H9 (cell line): ENCODE data around the gene ZNF775. TPM values are rescaled to one million over a fixed set of nuclear protein-coding genes. Genes with fewer than 3 reads are reported as not detected.

Experiments
- DNase-seq: peaks from one replicate; pipeline ENCODE4 v3.0.0-alpha.2; 2017
- H2AFZ ChIP-seq: one replicate; pipeline ENCODE4 v1.6.1; 2013; ENCODE audit warnings: mild to moderate bottlenecking, low read length, control low read depth, moderate library complexity
- H2AK5ac ChIP-seq: 2 replicates; pipeline ENCODE4 v1.6.1; 2013; ENCODE audit warnings: low read length, control low read depth, mixed read lengths; ENCODE audit not compliant: insufficient read length
- H2BK120ac ChIP-seq: one replicate; pipeline ENCODE4 v1.6.1; 2013; ENCODE audit warnings: low read depth, mild to moderate bottlenecking, low read length, control low read depth, inconsistent platforms; ENCODE audit not compliant: poor library complexity, severe bottlenecking
- H2BK12ac ChIP-seq: 2 replicates; pipeline ENCODE4 v1.6.1; 2013; ENCODE audit warnings: low read length, control low read depth, mixed read lengths, low read depth; ENCODE audit not compliant: insufficient read length
- H2BK15ac ChIP-seq: 2 replicates; pipeline ENCODE4 v1.6.1; 2013; ENCODE audit warnings: low read depth, low read length, control low read depth
- H2BK20ac ChIP-seq: one replicate; pipeline ENCODE4 v1.6.1; 2013; ENCODE audit warnings: low read depth, mild to moderate bottlenecking, low read length, control low read depth, inconsistent platforms; ENCODE audit not compliant: poor library complexity, severe bottlenecking
- H2BK5ac ChIP-seq: 2 replicates; pipeline ENCODE4 v1.6.1; 2013; ENCODE audit warnings: low read length, control low read depth, mixed read lengths; ENCODE audit not compliant: insufficient read length
- H3K14ac ChIP-seq: 2 replicates; pipeline ENCODE4 v1.6.1; 2013; ENCODE audit warnings: low read length, control low read depth; ENCODE audit not compliant: insufficient read depth
- H3K18ac ChIP-seq: 2 replicates; pipeline ENCODE4 v1.6.1; 2013; ENCODE audit warnings: low read depth, mild to moderate bottlenecking, mixed read lengths, low read length, control low read depth; ENCODE audit not compliant: insufficient read length
- H3K23ac ChIP-seq: 2 replicates; pipeline ENCODE4 v1.6.1; 2013; ENCODE audit warnings: low read length, control low read depth, mixed read lengths, low read depth; ENCODE audit not compliant: insufficient read length
- H3K23me2 ChIP-seq: 2 replicates; pipeline ENCODE4 v1.6.1; 2013; ENCODE audit warnings: low read depth, mild to moderate bottlenecking, mixed read lengths, low read length, control low read depth; ENCODE audit not compliant: insufficient read length, poor library complexity, severe bottlenecking
- H3K27ac ChIP-seq: 2 replicates; pipeline ENCODE4 v1.5.1; 2013; ENCODE audit warnings: low read length, control low read depth, mixed read lengths, low read depth; ENCODE audit not compliant: insufficient read length
- H3K27me3 ChIP-seq: 2 replicates; pipeline ENCODE4 v1.6.1; 2013; ENCODE audit warnings: low read length, control low read depth, inconsistent platforms; ENCODE audit not compliant: insufficient read depth
- H3K4ac ChIP-seq: 2 replicates; pipeline ENCODE4 v1.6.1; 2013; ENCODE audit warnings: low read depth, mild to moderate bottlenecking, control low read depth, inconsistent platforms, low read length, moderate library complexity
- H3K4me1 ChIP-seq: 2 replicates; pipeline ENCODE4 v1.6.1; 2013; ENCODE audit warnings: low read length, control low read depth, inconsistent platforms; ENCODE audit not compliant: insufficient read depth
- H3K4me2 ChIP-seq: 2 replicates; pipeline ENCODE4 v1.6.1; 2013; ENCODE audit warnings: low read length, control low read depth, mixed read lengths; ENCODE audit not compliant: insufficient read length, insufficient read depth
- H3K56ac ChIP-seq: 2 replicates; pipeline ENCODE4 v1.6.1; 2013; ENCODE audit warnings: low read depth, mild to moderate bottlenecking, mixed read lengths, low read length, control low read depth; ENCODE audit not compliant: insufficient read length
- H3K79me1 ChIP-seq: 2 replicates; pipeline ENCODE4 v1.6.1; 2013; ENCODE audit warnings: low read depth, mild to moderate bottlenecking, moderate library complexity, low read length, control low read depth, inconsistent platforms; ENCODE audit not compliant: insufficient read depth, poor library complexity, severe bottlenecking
- H3K79me2 ChIP-seq: 2 replicates; pipeline ENCODE4 v1.6.1; 2013; ENCODE audit warnings: low read length, control low read depth, inconsistent platforms; ENCODE audit not compliant: insufficient read depth
- H3K9ac ChIP-seq: 2 replicates; pipeline ENCODE4 v1.6.1; 2013; ENCODE audit warnings: low read length, control low read depth, mixed read lengths; ENCODE audit not compliant: insufficient read length; ENCODE audit errors: extremely low read depth
- H3K9me3 ChIP-seq: one replicate; pipeline ENCODE4 v1.6.1; 2013; ENCODE audit warnings: low read depth, low read length, inconsistent platforms; ENCODE audit not compliant: control insufficient read depth
- H3T11ph ChIP-seq: one replicate; pipeline ENCODE4 v1.6.1; 2013; ENCODE audit warnings: mild to moderate bottlenecking, low read length, control low read depth, inconsistent platforms
- H4K20me1 ChIP-seq: one replicate; pipeline ENCODE4 v1.6.1; 2013; ENCODE audit not compliant: control insufficient read depth, insufficient read length, insufficient read depth
- H4K5ac ChIP-seq: 2 replicates; pipeline ENCODE4 v1.6.1; 2013; ENCODE audit warnings: low read depth, mild to moderate bottlenecking, mixed read lengths, low read length, control low read depth; ENCODE audit not compliant: insufficient read length
- H4K8ac ChIP-seq: replicated peaks from 2 replicates; pipeline ENCODE4 v1.6.1; 2013; ENCODE audit warnings: low read length, control low read depth, mixed read lengths, low read depth; ENCODE audit not compliant: insufficient read length
- H4K91ac ChIP-seq: 2 replicates; pipeline ENCODE4 v1.6.1; 2013; ENCODE audit warnings: low read depth, mild to moderate bottlenecking, moderate library complexity, mixed read lengths, low read length, control low read depth; ENCODE audit not compliant: insufficient read length
- H3K27ac Mint-ChIP-seq, 3 experiments: 2 replicates in 2 of 3; 3 replicates in 1 of 3; pipeline ENCODE4 v1.8.0; 2020 to 2021; ENCODE audit warnings: mixed read lengths in 3 of 3, mild to moderate bottlenecking in 1 of 3, moderate library complexity in 1 of 3
- H3K27me3 Mint-ChIP-seq: 2 replicates; pipeline ENCODE4 v1.8.0; 2021; ENCODE audit warnings: low read depth, mild to moderate bottlenecking, moderate library complexity, mixed read lengths
- H3K36me3 Mint-ChIP-seq, 3 experiments: 2 replicates in 2 of 3; 3 replicates in 1 of 3; pipeline ENCODE4 v1.8.0; 2020 to 2021; ENCODE audit warnings: low read depth in 3 of 3, mixed read lengths in 3 of 3; ENCODE audit not compliant: insufficient read depth in 1 of 3
- H3K4me1 Mint-ChIP-seq, 2 experiments: 2 replicates each; pipeline ENCODE4 v1.8.0; 2020; ENCODE audit warnings: mixed read lengths in 2 of 2
- H3K4me3 Mint-ChIP-seq, 2 experiments: 2 replicates in 1 of 2; 3 replicates in 1 of 2; pipeline ENCODE4 v1.8.0; 2020 to 2021; ENCODE audit warnings: mild to moderate bottlenecking in 2 of 2, mixed read lengths in 2 of 2, moderate library complexity in 1 of 2
- H3K9me3 Mint-ChIP-seq, 2 experiments: 2 replicates in 1 of 2; 3 replicates in 1 of 2; pipeline ENCODE4 v1.8.0; 2020; ENCODE audit warnings: mild to moderate bottlenecking in 2 of 2, mixed read lengths in 2 of 2, moderate library complexity in 1 of 2
- WGBS: extraction: QIAGEN DNeasy Blood & Tissue Kit; methylation state at CpG from one replicate; pipeline ENCODE4 v1.1.7; 2013; ENCODE audit warnings: missing lambda C conversion rate, low lambda C conversion rate, mixed read lengths; ENCODE audit not compliant: insufficient read length; ENCODE audit errors: extremely low coverage; 5-methylcytosine and 5-hydroxymethylcytosine counted together
- total RNA-seq: library from RNA; stranded (reverse); gene quantifications from 2 replicates; pipeline ENCODE4 v1.2.1, GENCODE V29; 2021
- TF ChIP-seq, protein P1 (sequence below): fragments of 200-600 bp; sonication (generic); conservative IDR thresholded peaks from 3 replicates; pipeline ENCODE4 v1.8.0; 2021; ENCODE audit warnings: antibody characterized with exemption, mild to moderate bottlenecking

Gene ZNF775
- total RNA-seq, 1 experiment from 2014 or later = 10.5 TPM

DNA sequence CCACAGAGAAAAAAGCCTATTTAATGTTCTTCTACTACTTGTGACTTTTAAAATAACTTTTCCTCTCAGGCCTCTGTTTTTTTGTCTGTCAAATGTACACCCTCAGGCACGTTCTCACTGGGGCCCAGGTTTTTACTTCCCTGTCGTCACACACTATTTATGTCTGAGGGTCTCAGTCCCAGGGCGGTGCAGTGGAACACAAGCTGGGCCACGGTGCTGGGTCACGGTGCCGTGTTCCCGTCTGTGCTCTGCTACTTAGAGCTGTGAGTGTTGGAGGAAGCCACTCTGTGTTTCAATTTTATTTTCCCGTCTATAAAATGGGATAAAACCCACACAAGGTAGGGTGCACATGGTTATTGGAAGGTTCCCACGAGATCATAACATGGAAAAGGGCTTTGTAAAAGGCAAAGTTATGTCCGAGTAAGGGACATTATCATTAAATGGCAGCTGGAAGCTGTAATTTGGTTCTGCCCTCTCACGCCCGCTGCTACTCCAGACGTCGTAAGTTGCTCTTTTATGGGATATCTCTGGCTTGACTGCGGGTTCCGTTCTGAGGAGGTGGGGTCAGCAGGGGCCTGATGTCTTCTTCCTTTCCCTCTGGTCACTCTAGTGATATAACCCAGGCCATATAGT lies 25.2 kb downstream of the ZNF775 start:
- DNase-seq = no peak
- peaks cover 71 to 72% of the 10 kb centered on the region in 2 experiments for H3K4me1 Mint-ChIP-seq
- H3K4me1 ChIP-seq = peaks cover 42% of the 10 kb centered on the region

More for the DNA sequence above, 25.2 kb downstream of the ZNF775 start:
- no peak overlapping the region for H3T11ph ChIP-seq
- no peak overlapping the region for H2BK120ac ChIP-seq
- H2BK12ac ChIP-seq = no peak overlapping the region
- Mint-ChIP-seq H3K27ac (peak overlapping the region; percentile 99), H3K9me3 (no peaks in the 10 kb centered on the region; a peak in 1 of 5 replicates), H3K4me3 (peak overlapping the region; percentile 73 to 76), H3K36me3 (peaks cover 10 to 15% (median 13%) of the 10 kb centered on the region in 3 experiments), H3K27me3 (no peaks in the 10 kb centered on the region)
- WGBS = no CpG with 5 or more reads among the region's 16 CpGs
- no peaks in the 10 kb centered on the region for H3K79me2 ChIP-seq
- no peak overlapping the region for H4K8ac ChIP-seq
- no peak overlapping the region for H4K5ac ChIP-seq
- no peak overlapping the region for H2BK5ac ChIP-seq
- H3K27ac ChIP-seq = no peak overlapping the region
- no peaks in the 10 kb centered on the region for H3K79me1 ChIP-seq
- peaks cover 8% of the 10 kb centered on the region for H3K23me2 ChIP-seq
- no peak overlapping the region for H3K56ac ChIP-seq
- H3K4ac ChIP-seq = no peak overlapping the region; the same call in 1 of the 2 replicates
- TF ChIP-seq, protein P1, sequence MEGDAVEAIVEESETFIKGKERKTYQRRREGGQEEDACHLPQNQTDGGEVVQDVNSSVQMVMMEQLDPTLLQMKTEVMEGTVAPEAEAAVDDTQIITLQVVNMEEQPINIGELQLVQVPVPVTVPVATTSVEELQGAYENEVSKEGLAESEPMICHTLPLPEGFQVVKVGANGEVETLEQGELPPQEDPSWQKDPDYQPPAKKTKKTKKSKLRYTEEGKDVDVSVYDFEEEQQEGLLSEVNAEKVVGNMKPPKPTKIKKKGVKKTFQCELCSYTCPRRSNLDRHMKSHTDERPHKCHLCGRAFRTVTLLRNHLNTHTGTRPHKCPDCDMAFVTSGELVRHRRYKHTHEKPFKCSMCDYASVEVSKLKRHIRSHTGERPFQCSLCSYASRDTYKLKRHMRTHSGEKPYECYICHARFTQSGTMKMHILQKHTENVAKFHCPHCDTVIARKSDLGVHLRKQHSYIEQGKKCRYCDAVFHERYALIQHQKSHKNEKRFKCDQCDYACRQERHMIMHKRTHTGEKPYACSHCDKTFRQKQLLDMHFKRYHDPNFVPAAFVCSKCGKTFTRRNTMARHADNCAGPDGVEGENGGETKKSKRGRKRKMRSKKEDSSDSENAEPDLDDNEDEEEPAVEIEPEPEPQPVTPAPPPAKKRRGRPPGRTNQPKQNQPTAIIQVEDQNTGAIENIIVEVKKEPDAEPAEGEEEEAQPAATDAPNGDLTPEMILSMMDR = no peak
- no peak overlapping the region for H3K23ac ChIP-seq
- peak overlapping the region; percentile 62 for H3K4me2 ChIP-seq
- peak overlapping the region; percentile 38 for H4K91ac ChIP-seq
- no peak overlapping the region for H2BK20ac ChIP-seq
- peak overlapping the region; percentile 54; the same call in 1 of the 2 replicates for H3K14ac ChIP-seq
- no peak overlapping the region for H2AK5ac ChIP-seq
- no peak overlapping the region for H2BK15ac ChIP-seq
- no peaks in the 10 kb centered on the region for H3K27me3 ChIP-seq
- no peaks in the 10 kb centered on the region for H4K20me1 ChIP-seq
- H3K9ac ChIP-seq = peak overlapping the region; percentile 10
- H3K18ac ChIP-seq = peak overlapping the region; percentile 50
- H2AFZ ChIP-seq = no peak overlapping the region
- H3K9me3 ChIP-seq = no peaks in the 10 kb centered on the region
